MM.1S (cell line): ENCODE data around the gene TMEM238.

Experiments used
- DNase-seq: peaks from one replicate; pipeline ENCODE4 v3.0.0-alpha.2; 2015
- H2AFZ ChIP-seq: fragments of 300-600 bp; sonication (generic); 2 replicates; pipeline ENCODE4 v1.6.0; 2016; ENCODE audit warnings: antibody characterized with exemption, low read length
- H3F3A ChIP-seq: fragments of 300-600 bp; sonication (generic); 2 replicates; pipeline ENCODE4 v1.6.1; 2016; ENCODE audit warnings: mild to moderate bottlenecking, antibody characterized with exemption, low read length, moderate library complexity, mixed read lengths; ENCODE audit not compliant: insufficient read depth
- H3K27ac ChIP-seq: fragments of 300-600 bp; sonication (generic); 2 replicates; pipeline ENCODE4 v1.5.1; 2016; ENCODE audit warnings: mild to moderate bottlenecking, low read length
- H3K27me3 ChIP-seq: fragments of 300-600 bp; sonication (generic); replicated peaks from 2 replicates; pipeline ENCODE4 v1.6.0; 2016; ENCODE audit warnings: low read length; ENCODE audit not compliant: insufficient read depth
- H3K36me3 ChIP-seq: fragments of 300-600 bp; sonication (generic); replicated peaks from 2 replicates; pipeline ENCODE4 v1.6.1; 2016; ENCODE audit warnings: mild to moderate bottlenecking, low read length, mixed read lengths; ENCODE audit not compliant: insufficient read depth
- H3K4me1 ChIP-seq: fragments of 300-600 bp; sonication (generic); 2 replicates; pipeline ENCODE4 v1.6.1; 2016; ENCODE audit warnings: low read length, mixed read lengths
- H3K4me2 ChIP-seq: fragments of 300-600 bp; sonication (generic); 2 replicates; pipeline ENCODE4 v1.6.0; 2016; ENCODE audit warnings: low read depth, low read length
- H3K4me3 ChIP-seq: fragments of 300-600 bp; sonication (generic); 2 replicates; pipeline ENCODE4 v1.5.1; 2016; ENCODE audit warnings: low read length, mixed read lengths
- H3K79me2 ChIP-seq: fragments of 300-600 bp; sonication (generic); 2 replicates; pipeline ENCODE4 v1.6.1; 2016; ENCODE audit warnings: mixed run types, low read length, mixed read lengths
- H3K9ac ChIP-seq: fragments of 300-600 bp; sonication (generic); 2 replicates; pipeline ENCODE4 v1.6.1; 2016; ENCODE audit warnings: low read length, mixed read lengths
- H3K9me2 ChIP-seq: fragments of 300-600 bp; sonication (generic); replicated peaks from 2 replicates; pipeline ENCODE4 v1.6.1; 2016; ENCODE audit warnings: mild to moderate bottlenecking, low read length, mixed read lengths; ENCODE audit not compliant: insufficient read depth
- H3K9me3 ChIP-seq: fragments of 300-600 bp; sonication (generic); replicated peaks from 2 replicates; pipeline ENCODE4 v1.6.1; 2016; ENCODE audit warnings: mild to moderate bottlenecking, low read length, mixed read lengths; ENCODE audit not compliant: insufficient read depth
- H4K20me1 ChIP-seq: fragments of 300-600 bp; sonication (generic); 2 replicates; pipeline ENCODE4 v1.6.1; 2016; ENCODE audit warnings: mild to moderate bottlenecking, low read length, moderate library complexity, mixed read lengths; ENCODE audit not compliant: insufficient read depth
- EZH2 ChIP-seq: fragments of 300-600 bp; sonication (generic); optimal IDR thresholded peaks from 2 replicates; pipeline ENCODE3; 2017; ENCODE audit warnings: low read depth, mild to moderate bottlenecking, antibody characterized with exemption, low read length, mixed read lengths
- EZH2phosphoT487 ChIP-seq: fragments of 300-600 bp; sonication (generic); IDR thresholded peaks from 2 replicates; pipeline ENCODE4 v1.6.1; 2018; ENCODE audit warnings: antibody characterized with exemption, low read length
- TF ChIP-seq, protein P1 (sequence below): fragments of 300-600 bp; sonication (generic); IDR thresholded peaks from 2 replicates; pipeline ENCODE4 v1.5.1; 2016; ENCODE audit warnings: antibody characterized with exemption, low read length, mixed read lengths

The TMEM238 gene

DNA sequence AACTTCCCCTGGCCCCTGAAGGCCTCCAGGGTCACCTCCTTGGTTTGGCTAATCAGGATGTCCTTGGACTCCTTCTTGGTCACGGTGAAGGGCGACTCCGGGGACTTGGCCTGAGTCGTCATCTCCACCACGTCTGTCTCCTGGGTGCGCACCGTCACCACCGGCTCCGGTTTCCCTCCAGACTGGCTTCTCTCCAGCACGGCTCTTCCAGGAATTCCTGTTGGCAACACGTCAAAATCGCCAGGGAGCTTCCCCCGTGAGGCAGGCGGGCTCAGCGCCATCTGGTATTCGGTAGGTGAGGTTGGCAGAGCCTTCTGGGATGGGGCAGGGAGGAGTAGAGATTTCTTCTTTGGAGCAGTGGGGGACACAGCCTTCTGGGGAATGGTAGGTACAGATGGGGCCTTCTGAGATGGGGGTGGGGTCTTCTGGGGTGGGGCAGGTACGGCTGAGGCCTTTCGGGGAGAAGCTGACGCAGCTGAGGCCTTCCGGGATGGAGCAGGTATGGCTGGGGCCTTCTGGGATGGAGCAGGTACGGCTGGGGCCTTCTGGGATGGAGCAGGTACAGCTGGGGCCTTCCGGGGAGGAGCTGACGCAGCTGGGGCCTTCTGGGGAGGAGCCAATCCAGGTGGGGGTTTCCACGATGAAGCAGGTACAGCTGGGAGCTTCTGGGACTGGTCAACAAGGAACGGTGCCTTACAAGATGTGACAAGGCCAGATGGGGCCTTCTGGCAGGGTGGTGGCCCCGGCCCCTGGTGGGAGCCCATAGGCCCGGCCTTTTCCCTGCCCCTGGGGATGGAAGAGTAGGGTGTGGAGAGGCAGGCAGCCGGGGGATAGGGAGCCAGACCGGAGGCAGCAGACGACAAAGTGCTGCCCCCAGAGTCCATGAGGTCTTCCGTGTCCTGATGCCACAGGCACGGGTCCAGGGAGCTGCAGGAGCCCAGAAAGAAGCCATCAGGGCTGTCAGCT, 24.9 kb downstream of the TMEM238 start:
- Histone ChIP-seq H3K9ac (no peak overlapping the region), H3K4me3 (no peak overlapping the region), H3K9me3 (no peaks in the 10 kb centered on the region), H3K36me3 (no peaks in the 10 kb centered on the region), H3K9me2 (no peaks in the 10 kb centered on the region), H4K20me1 (no peaks in the 10 kb centered on the region), H3K27ac (no peak overlapping the region), H3F3A (no peaks in the 10 kb centered on the region), H3K4me2 (0 out of 2 replicates have a peak overlapping the region, but pooled peaks have one; percentile 2), H2AFZ (peak overlapping the region; percentile 27; the same call in 1 of the 2 replicates), H3K27me3 (peaks cover 51% of the 10 kb centered on the region), H3K79me2 (no peaks in the 10 kb centered on the region), H3K4me1 (peaks cover 5% of the 10 kb centered on the region)
- peak; percentile 23 for DNase-seq
- TF ChIP-seq EZH2 = no peak
- TF ChIP-seq EZH2phosphoT487 = no peak
- TF ChIP-seq, protein P1, sequence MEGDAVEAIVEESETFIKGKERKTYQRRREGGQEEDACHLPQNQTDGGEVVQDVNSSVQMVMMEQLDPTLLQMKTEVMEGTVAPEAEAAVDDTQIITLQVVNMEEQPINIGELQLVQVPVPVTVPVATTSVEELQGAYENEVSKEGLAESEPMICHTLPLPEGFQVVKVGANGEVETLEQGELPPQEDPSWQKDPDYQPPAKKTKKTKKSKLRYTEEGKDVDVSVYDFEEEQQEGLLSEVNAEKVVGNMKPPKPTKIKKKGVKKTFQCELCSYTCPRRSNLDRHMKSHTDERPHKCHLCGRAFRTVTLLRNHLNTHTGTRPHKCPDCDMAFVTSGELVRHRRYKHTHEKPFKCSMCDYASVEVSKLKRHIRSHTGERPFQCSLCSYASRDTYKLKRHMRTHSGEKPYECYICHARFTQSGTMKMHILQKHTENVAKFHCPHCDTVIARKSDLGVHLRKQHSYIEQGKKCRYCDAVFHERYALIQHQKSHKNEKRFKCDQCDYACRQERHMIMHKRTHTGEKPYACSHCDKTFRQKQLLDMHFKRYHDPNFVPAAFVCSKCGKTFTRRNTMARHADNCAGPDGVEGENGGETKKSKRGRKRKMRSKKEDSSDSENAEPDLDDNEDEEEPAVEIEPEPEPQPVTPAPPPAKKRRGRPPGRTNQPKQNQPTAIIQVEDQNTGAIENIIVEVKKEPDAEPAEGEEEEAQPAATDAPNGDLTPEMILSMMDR = no peak

DNA sequence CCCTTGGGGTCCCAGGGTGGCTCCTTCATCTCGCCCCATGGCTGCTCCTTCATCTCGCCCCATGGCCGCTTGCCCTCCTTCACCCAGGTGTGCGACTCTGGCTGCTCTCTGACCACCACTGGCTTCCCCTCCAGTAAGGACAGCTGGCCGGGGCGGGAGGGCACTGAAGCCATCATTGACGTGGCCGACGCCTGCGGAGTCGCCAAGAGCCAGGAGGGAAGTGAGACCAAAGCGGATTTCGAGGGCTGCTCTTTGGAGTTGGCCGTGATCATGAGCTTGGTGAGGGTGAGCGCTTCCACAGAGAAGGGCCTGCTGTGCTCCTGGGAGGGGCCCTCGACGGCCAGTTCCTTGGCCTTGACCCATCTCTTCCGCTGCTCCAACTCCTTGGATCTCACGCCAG, 25.6 kb downstream of the TMEM238 start:
- H3K9me3 ChIP-seq = no peaks in the 10 kb centered on the region
- H3K27ac ChIP-seq = no peak overlapping the region
- DNase-seq = no peak
- peaks cover 51% of the 10 kb centered on the region for H3K27me3 ChIP-seq
- no peak overlapping the region for H3K9ac ChIP-seq
- H4K20me1 ChIP-seq = no peaks in the 10 kb centered on the region
- no peaks in the 10 kb centered on the region for H3K36me3 ChIP-seq
- H3K4me1 ChIP-seq = peaks cover 5% of the 10 kb centered on the region
- no peak for TF ChIP-seq EZH2phosphoT487
- TF ChIP-seq, protein P1 = no peak
- no peak for TF ChIP-seq EZH2
- H3K4me3 ChIP-seq = no peak overlapping the region
- no peak overlapping the region for H3K4me2 ChIP-seq
- no peaks in the 10 kb centered on the region for H3K79me2 ChIP-seq
- no peak overlapping the region for H2AFZ ChIP-seq
- no peaks in the 10 kb centered on the region for H3F3A ChIP-seq
- no peaks in the 10 kb centered on the region for H3K9me2 ChIP-seq

DNA sequence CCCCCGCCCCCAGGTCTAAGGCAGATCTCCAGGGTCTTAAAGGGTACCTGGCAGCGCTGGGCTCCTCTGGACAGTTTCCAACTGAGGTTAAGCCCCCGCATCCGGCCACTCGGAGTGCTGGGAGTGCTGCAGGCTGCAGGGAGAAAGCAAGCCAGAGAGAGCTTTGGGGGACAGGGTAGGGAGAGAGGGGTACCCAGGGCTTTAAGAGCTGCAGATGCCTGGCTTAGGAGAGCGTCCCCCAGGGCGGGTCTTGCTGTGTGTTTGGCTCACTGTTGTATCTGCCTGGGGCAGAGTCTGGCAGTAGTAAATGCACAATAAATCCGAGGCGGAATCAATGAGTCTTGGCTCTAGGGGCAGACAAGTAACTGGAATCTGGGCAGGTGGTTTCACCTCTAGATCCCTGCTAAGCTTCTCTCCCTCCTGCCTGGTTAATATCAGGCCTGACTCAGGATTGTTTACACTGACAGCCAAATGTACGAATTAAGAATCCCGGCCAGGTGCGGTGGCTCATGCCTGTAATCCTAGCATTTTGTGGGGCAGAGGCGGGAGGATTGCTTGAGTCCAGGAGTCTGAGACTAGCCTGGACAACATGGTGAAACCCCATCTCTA, 28.8 kb downstream of the TMEM238 start:
- H3K4me2 ChIP-seq = no peak overlapping the region

More for the DNA sequence above, 28.8 kb downstream of the TMEM238 start:
- H3K9me3 ChIP-seq = no peaks in the 10 kb centered on the region
- no peaks in the 10 kb centered on the region for H3K36me3 ChIP-seq
- H3K27ac ChIP-seq = no peak overlapping the region
- no peak for TF ChIP-seq EZH2phosphoT487
- TF ChIP-seq EZH2 = no peak
- H3K79me2 ChIP-seq = no peaks in the 10 kb centered on the region
- H3K9me2 ChIP-seq = no peaks in the 10 kb centered on the region
- DNase-seq = no peak
- no peak overlapping the region for H3K4me3 ChIP-seq
- peaks cover 5% of the 10 kb centered on the region for H3K4me1 ChIP-seq
- H3F3A ChIP-seq = no peaks in the 10 kb centered on the region; the same call in 1 of the 2 replicates
- no peak overlapping the region for H2AFZ ChIP-seq
- no peak overlapping the region for H3K9ac ChIP-seq
- no peaks in the 10 kb centered on the region for H4K20me1 ChIP-seq
- peaks cover 66% of the 10 kb centered on the region for H3K27me3 ChIP-seq
